Mucosa of rectum (tissue), 2 donors: ENCODE results near the gene APBA2.

Experiments
- H3K27ac ChIP-seq, 2 donors: one replicate each; pipeline ENCODE4 v1.7.0; 2013; ENCODE audit warnings: inconsistent platforms in 2 of 2, low read depth in 2 of 2, low read length in 2 of 2
- H3K27me3 ChIP-seq, 2 donors: one replicate each; pipeline ENCODE4 v1.7.0; 2013; ENCODE audit warnings: low read length in 2 of 2; ENCODE audit not compliant: control insufficient read depth in 2 of 2, insufficient read depth in 2 of 2
- H3K36me3 ChIP-seq, 2 donors: one replicate each; pipeline ENCODE4 v1.7.0; 2013; ENCODE audit warnings: low read length in 2 of 2; ENCODE audit not compliant: control insufficient read depth in 2 of 2, insufficient read depth in 2 of 2
- H3K4me1 ChIP-seq, 2 donors: one replicate each; pipeline ENCODE4 v1.7.0; 2013; ENCODE audit warnings: low read length in 2 of 2, mild to moderate bottlenecking in 1 of 2; ENCODE audit not compliant: control insufficient read depth in 2 of 2, insufficient read depth in 2 of 2
- H3K4me3 ChIP-seq, 2 donors: one replicate each; pipeline ENCODE4 v1.7.0; 2013; ENCODE audit warnings: low read length in 2 of 2
- H3K9ac ChIP-seq, 2 donors: one replicate each; pipeline ENCODE4 v1.7.0; 2013; ENCODE audit warnings: low read length in 2 of 2, low read depth in 1 of 2, mild to moderate bottlenecking in 1 of 2
- H3K9me3 ChIP-seq, 2 donors: one replicate each; pipeline ENCODE4 v1.7.0; 2013; ENCODE audit warnings: low read length in 2 of 2; ENCODE audit not compliant: control insufficient read depth in 2 of 2
- donor health status: healthy.
- donor health status: Normal muscosa, but diverticular disease.

The APBA2 gene

GRCh38 chr15:29130951-29131839 lies 245.4 kb downstream of the APBA2 start:
- no peaks in the 10 kb centered on the region for H3K4me1 ChIP-seq
- H3K36me3 ChIP-seq, result no peaks in the 10 kb centered on the region
- H3K9me3 ChIP-seq, result no peaks in the 10 kb centered on the region
- no peak overlapping the region for H3K27ac ChIP-seq
- H3K9ac ChIP-seq, result no peak overlapping the region
- H3K4me3 ChIP-seq, result no peak overlapping the region
- no peaks in the 10 kb centered on the region for H3K27me3 ChIP-seq

DNA sequence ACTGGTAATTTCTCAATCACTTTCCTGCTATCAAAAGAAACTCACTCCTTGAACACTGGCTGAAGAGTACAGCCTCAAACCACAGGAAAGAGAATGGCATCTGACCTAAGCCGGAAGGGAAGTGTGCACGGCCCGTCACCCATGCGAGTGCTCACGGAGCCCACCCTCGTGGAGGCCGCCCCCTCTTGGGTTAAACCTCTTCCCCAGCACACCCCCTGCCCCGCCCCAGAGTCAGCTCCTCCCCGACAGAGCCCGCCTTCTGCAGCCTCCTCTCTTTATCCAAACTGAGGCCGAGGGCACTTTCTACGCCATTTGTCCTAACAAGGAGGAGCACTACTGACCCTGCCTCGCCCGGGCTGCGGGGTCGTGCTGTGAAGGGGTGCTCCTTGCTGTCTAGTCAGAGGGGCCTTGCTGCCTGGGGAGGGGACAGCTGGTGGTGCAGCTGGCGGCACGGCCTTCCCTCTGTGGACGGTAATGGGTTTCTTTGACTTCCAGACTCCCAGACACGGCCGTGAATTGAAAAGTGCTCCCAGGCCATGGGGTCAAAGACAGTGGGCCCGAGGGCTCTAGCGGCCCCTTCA lies 246.2 kb downstream of the APBA2 start:
- Histone ChIP-seq H3K27me3 (no peaks in the 10 kb centered on the region), H3K36me3 (no peaks in the 10 kb centered on the region), H3K4me3 (no peak overlapping the region), H3K27ac (no peak overlapping the region), H3K9ac (no peak overlapping the region), H3K4me1 (no peaks in the 10 kb centered on the region), H3K9me3 (no peaks in the 10 kb centered on the region)

- Histone ChIP-seq H3K36me3 (no peaks in the 10 kb centered on the region), H3K27me3 (no peaks in the 10 kb centered on the region), H3K4me1 (no peaks in the 10 kb centered on the region), H3K9me3 (no peaks in the 10 kb centered on the region), H3K4me3 (no peak overlapping the region), H3K9ac (no peak overlapping the region), H3K27ac (no peak overlapping the region)
These were observed 247.0 kb downstream of the APBA2 start for GRCh38 chr15:29132735-29133181.

- Histone ChIP-seq H3K9ac (no peak overlapping the region), H3K4me1 (no peaks in the 10 kb centered on the region), H3K4me3 (no peak overlapping the region), H3K9me3 (no peaks in the 10 kb centered on the region), H3K27me3 (no peaks in the 10 kb centered on the region), H3K27ac (no peak overlapping the region), H3K36me3 (no peaks in the 10 kb centered on the region)
These were observed 247.5 kb downstream of the APBA2 start for GRCh38 chr15:29133321-29133720.

- H3K36me3 ChIP-seq, result no peaks in the 10 kb centered on the region
- no peaks in the 10 kb centered on the region for H3K4me1 ChIP-seq
- no peaks in the 10 kb centered on the region for H3K9me3 ChIP-seq
- no peak overlapping the region for H3K27ac ChIP-seq
- H3K4me3 ChIP-seq, result no peak overlapping the region
- H3K27me3 ChIP-seq, result no peaks in the 10 kb centered on the region
- H3K9ac ChIP-seq, result no peak overlapping the region
These were observed 248.0 kb downstream of the APBA2 start for GRCh38 chr15:29133791-29134190.

DNA sequence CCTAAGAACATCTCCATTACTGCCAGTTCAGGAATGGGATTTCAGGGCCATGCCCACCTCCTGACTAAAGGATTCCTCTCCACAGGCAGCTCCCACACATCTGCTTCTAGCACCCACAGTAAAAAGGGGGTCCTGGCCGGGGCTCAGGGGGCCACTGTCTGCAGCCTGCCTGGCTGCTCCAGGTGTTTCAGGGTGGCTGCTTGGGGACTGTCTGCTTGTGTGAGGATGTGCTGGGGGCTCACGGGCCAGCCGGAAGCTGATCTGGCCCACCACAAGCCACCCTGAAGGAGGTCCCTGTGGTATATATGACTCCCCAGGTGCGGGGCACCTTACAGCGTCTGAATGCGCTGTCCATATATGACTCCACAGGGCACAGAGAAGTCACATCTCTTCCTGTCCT lies 248.5 kb downstream of the APBA2 start:
- Histone ChIP-seq H3K9ac (no peak overlapping the region), H3K27me3 (no peaks in the 10 kb centered on the region), H3K4me1 (no peaks in the 10 kb centered on the region), H3K9me3 (no peaks in the 10 kb centered on the region), H3K4me3 (no peak overlapping the region), H3K27ac (no peak overlapping the region), H3K36me3 (no peaks in the 10 kb centered on the region)

DNA sequence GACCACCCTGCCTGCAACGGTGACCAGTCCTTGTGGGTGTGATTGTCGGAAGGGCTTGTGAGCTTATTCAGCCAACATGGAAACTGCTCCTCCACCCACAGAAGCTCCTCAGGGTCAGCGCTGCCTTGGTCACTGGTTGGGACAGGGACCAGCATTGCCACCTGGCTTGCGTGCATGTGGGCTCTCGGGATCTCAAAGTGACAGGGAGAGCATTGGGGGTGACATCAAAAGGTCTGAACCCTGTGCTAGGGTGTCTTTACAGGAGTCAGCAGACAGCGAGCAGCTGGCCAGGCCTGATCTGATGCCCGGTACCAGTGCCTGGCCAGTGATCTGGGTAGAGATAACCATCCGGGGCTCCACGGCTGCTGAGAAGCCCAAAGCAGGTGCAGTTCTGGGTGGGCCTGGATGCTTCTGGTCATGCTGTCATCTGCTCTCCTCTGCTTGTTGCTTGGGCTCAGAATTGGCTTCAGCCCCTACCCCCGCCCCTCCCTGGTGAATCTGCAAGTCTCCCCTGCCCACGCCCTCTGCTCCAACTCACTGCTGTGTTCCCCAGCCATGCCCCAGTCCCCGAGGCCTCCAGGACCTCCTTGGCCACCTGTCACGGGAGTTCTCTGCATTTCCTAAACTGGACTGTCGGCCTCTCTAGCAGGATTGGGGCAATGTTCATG lies 249.0 kb downstream of the APBA2 start:
- H3K4me3 ChIP-seq, result no peak overlapping the region

GRCh38 chr15:29135309-29135657 lies 249.5 kb downstream of the APBA2 start:
- Histone ChIP-seq H3K27ac (no peak overlapping the region), H3K4me3 (no peak overlapping the region), H3K9ac (no peak overlapping the region), H3K9me3 (no peaks in the 10 kb centered on the region), H3K36me3 (no peaks in the 10 kb centered on the region), H3K4me1 (peaks cover 0 to 2% of the 10 kb centered on the region in 2 donors), H3K27me3 (no peaks in the 10 kb centered on the region)

More for the DNA sequence above, 249.0 kb downstream of the APBA2 start:
- no peaks in the 10 kb centered on the region for H3K27me3 ChIP-seq
- H3K36me3 ChIP-seq, result no peaks in the 10 kb centered on the region
- no peak overlapping the region for H3K27ac ChIP-seq
- no peak overlapping the region for H3K9ac ChIP-seq
- H3K9me3 ChIP-seq, result no peaks in the 10 kb centered on the region
- no peaks in the 10 kb centered on the region for H3K4me1 ChIP-seq

DNA sequence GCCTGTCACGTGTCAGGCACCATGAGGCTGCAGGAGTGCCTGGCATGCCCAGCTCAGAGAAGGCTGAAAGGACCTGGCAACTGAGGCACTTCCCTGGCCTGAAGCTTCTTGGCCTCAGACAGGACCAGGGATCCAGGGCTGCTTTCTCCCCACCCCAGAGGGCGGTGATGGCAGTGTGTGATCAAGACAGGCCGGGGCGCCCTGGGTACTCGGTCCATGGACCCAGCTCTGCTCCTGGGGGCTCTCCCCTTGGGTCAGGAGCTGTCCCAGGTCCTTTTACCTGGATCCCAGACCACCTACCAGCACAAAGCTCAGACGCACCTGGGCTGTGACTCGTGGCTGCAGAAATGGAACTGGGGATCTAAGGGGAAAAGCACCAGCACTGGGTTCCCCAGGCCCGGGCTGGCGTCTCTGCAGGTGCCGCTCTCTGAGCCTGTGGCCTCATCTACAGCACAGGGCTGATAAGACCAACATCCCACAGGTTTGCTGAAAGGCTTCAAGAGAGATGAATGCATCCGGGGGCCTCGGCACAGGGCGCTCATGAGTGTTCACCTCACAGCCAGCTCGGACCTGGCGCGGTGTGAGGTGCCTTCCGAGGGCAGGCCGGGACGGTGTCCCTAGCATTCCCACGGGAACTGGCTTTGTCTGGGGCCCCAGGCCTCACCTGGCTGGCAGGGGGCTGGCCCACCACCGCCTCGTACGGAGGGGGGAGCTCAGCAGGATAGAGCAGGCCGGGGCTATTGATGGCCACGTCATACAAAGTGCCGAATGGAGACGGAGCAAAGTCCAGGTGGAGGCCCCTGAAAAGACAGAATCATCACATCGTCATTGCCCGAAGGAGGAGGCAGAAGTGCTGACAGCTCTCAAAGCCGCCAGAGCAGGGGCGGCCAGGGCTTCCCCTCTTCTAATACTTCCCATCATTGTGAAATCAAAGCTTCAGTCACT lies 250.2 kb downstream of the APBA2 start:
- H3K9me3 ChIP-seq, result no peaks in the 10 kb centered on the region
- H3K9ac ChIP-seq, result no peak overlapping the region
- no peaks in the 10 kb centered on the region for H3K36me3 ChIP-seq
- H3K27ac ChIP-seq, result no peak overlapping the region
- no peaks in the 10 kb centered on the region for H3K27me3 ChIP-seq
- H3K4me1 ChIP-seq, result peaks cover 0 to 2% of the 10 kb centered on the region in 2 donors
- H3K4me3 ChIP-seq, result no peak overlapping the region
